H1 (cell line): ENCODE results near the gene FAM204A. TPM values are rescaled to one million over a fixed set of nuclear protein-coding genes. Genes with fewer than 3 reads are reported as not detected.

Source experiments
- CTCF ChIA-PET: fragments of 300-600 bp; sonication (Branson Sonifier 250); formaldehyde crosslinking; loops from one replicate; lab custom pipeline; 2021; ENCODE audit not compliant: partially characterized antibody; lab: Charles Lee
- POLR2A ChIA-PET: fragments of 300-600 bp; sonication (Branson Sonifier 250); formaldehyde crosslinking; loops from one replicate; lab custom pipeline; 2021; ENCODE audit warnings: inconsistent platforms; ENCODE audit not compliant: partially characterized antibody; lab: Charles Lee
- DNase-seq, 2 experiments: peaks; one replicate each; pipeline versions ENCODE4 v3.0.0 to v3.0.0-alpha.2; 2010 to 2022; ENCODE audit warnings: low spot score in 2 of 2, low read depth in 1 of 2, mixed read lengths in 1 of 2
- FAIRE-seq: peaks from 2 replicates; lab custom pipeline; 2011; peaks lifted over from hg19 to GRCh38; lab: Jason Lieb, UNC
- H2AFZ ChIP-seq: 2 replicates; pipeline ENCODE4 v1.8.1; 2012; ENCODE audit warnings: low read length, inconsistent platforms
- H2AK5ac ChIP-seq: 2 replicates; pipeline ENCODE4 v1.6.1; 2013; ENCODE audit warnings: low read depth, low read length
- H2BK120ac ChIP-seq: replicated peaks from 2 replicates; pipeline ENCODE3; 2013; ENCODE audit warnings: low read depth, low read length, inconsistent platforms
- H2BK12ac ChIP-seq: 2 replicates; pipeline ENCODE4 v1.6.1; 2013; ENCODE audit warnings: low read depth, low read length
- H2BK15ac ChIP-seq: 2 replicates; pipeline ENCODE4 v1.6.1; 2013; ENCODE audit warnings: low read length
- H2BK20ac ChIP-seq: 2 replicates; pipeline ENCODE4 v1.6.1; 2013; ENCODE audit warnings: low read length
- H2BK5ac ChIP-seq: 2 replicates; pipeline ENCODE4 v1.6.1; 2013; ENCODE audit warnings: low read depth, low read length
- H3K14ac ChIP-seq: 2 replicates; pipeline ENCODE4 v1.6.1; 2013; ENCODE audit warnings: inconsistent platforms; ENCODE audit not compliant: insufficient read length
- H3K18ac ChIP-seq: 2 replicates; pipeline ENCODE4 v1.6.1; 2013; ENCODE audit warnings: low read length; ENCODE audit errors: extremely low read depth
- H3K23ac ChIP-seq: 2 replicates; pipeline ENCODE4 v1.6.1; 2013; ENCODE audit warnings: inconsistent platforms; ENCODE audit not compliant: insufficient read length
- H3K23me2 ChIP-seq: 2 replicates; pipeline ENCODE4 v1.6.1; 2013; ENCODE audit warnings: low read depth, low read length
- H3K27ac ChIP-seq: 2 replicates; pipeline ENCODE4 v1.6.1; 2011; ENCODE audit warnings: low read depth, low read length, inconsistent platforms
- H3K27me3 ChIP-seq, 4 experiments: replicated peaks in 1 of 4; 1 replicate in 1 of 4; 2 replicates in 3 of 4; pipeline versions ENCODE4 v1.6.1 to v1.8.1; 2011 to 2013; ENCODE audit warnings: low read length in 3 of 4, mild to moderate bottlenecking in 3 of 4, inconsistent platforms in 2 of 4, mixed read lengths in 2 of 4, moderate library complexity in 1 of 4; ENCODE audit not compliant: control insufficient read depth in 3 of 4, insufficient read depth in 3 of 4; ENCODE audit errors: extremely low read depth in 1 of 4
- H3K36me3 ChIP-seq, 4 experiments: 2 replicates each; pipeline versions ENCODE4 v1.6.1 to v1.8.1; 2011 to 2013; ENCODE audit warnings: mild to moderate bottlenecking in 4 of 4, low read length in 3 of 4, moderate library complexity in 2 of 4, control low read depth in 1 of 4, inconsistent platforms in 1 of 4; ENCODE audit not compliant: insufficient read depth in 4 of 4, control insufficient read depth in 2 of 4
- H3K4ac ChIP-seq: replicated peaks from 2 replicates; pipeline ENCODE3; 2013; ENCODE audit warnings: low read length, low read depth, mixed read lengths, inconsistent platforms; ENCODE audit not compliant: insufficient read length
- H3K4me1 ChIP-seq, 4 experiments: replicated peaks in 1 of 4; 1 replicate in 1 of 4; 2 replicates in 3 of 4; pipeline versions ENCODE4 v1.6.1 to v1.8.1; 2011 to 2013; ENCODE audit warnings: low read length in 3 of 4, inconsistent platforms in 2 of 4, mixed read lengths in 1 of 4; ENCODE audit not compliant: insufficient read depth in 4 of 4, control insufficient read depth in 3 of 4
- H3K4me2 ChIP-seq, 2 experiments: 2 replicates each; pipeline versions ENCODE4 v1.6.1 to v1.8.1; 2011 to 2013; ENCODE audit warnings: low read depth in 2 of 2, low read length in 2 of 2, control low read depth in 1 of 2, inconsistent platforms in 1 of 2, mild to moderate bottlenecking in 1 of 2; ENCODE audit not compliant: insufficient read depth in 1 of 2
- H3K4me3 ChIP-seq, 4 experiments: fragments of 200-600, 300-600 bp in 1 of 4; sonication (generic), shearing (Covaris generic), sonication (Bioruptor Twin) in 1 of 4; 2 replicates each; pipeline versions ENCODE4 v1.5.1 to v1.8.1; 2011 to 2016; ENCODE audit warnings: low read length in 4 of 4, low read depth in 3 of 4, control low read depth in 2 of 4, inconsistent platforms in 2 of 4, mild to moderate bottlenecking in 2 of 4, mixed read lengths in 1 of 4, moderate library complexity in 1 of 4; ENCODE audit not compliant: insufficient read depth in 2 of 4; ENCODE audit errors: extremely low read depth in 1 of 4
- H3K56ac ChIP-seq: replicated peaks from 2 replicates; pipeline ENCODE3; 2013; ENCODE audit warnings: low read depth, mild to moderate bottlenecking, mixed read lengths, low read length, inconsistent platforms; ENCODE audit not compliant: insufficient read length
- H3K79me1 ChIP-seq: 2 replicates; pipeline ENCODE4 v1.6.1; 2013; ENCODE audit warnings: low read depth, low read length, control low read depth
- H3K79me2 ChIP-seq, 2 experiments: 2 replicates each; pipeline versions ENCODE4 v1.6.1 to v1.8.1; 2012 to 2013; ENCODE audit warnings: low read length in 2 of 2, mild to moderate bottlenecking in 2 of 2, inconsistent platforms in 1 of 2; ENCODE audit not compliant: insufficient read depth in 2 of 2, control insufficient read depth in 1 of 2
- H3K9ac ChIP-seq, 4 experiments: replicated peaks in 1 of 4; 1 replicate in 1 of 4; 2 replicates in 3 of 4; pipeline versions ENCODE4 v1.6.1 to v1.8.1; 2011 to 2013; ENCODE audit warnings: low read depth in 3 of 4, low read length in 3 of 4, control low read depth in 2 of 4, mild to moderate bottlenecking in 2 of 4, moderate library complexity in 2 of 4, inconsistent platforms in 1 of 4; ENCODE audit errors: extremely low read depth in 1 of 4
- H3K9me3 ChIP-seq, 2 experiments: 2 replicates each; pipeline versions ENCODE4 v1.6.1 to v1.8.1; 2012 to 2013; ENCODE audit warnings: mild to moderate bottlenecking in 2 of 2, moderate library complexity in 2 of 2, control low read depth in 1 of 2, inconsistent platforms in 1 of 2, low read depth in 1 of 2, low read length in 1 of 2, mixed read lengths in 1 of 2; ENCODE audit not compliant: insufficient read depth in 2 of 2
- H4K20me1 ChIP-seq, 2 experiments: replicated peaks in 1 of 2; 2 replicates each; pipeline versions ENCODE3 to v1.8.1; 2011 to 2013; ENCODE audit warnings: inconsistent platforms in 2 of 2, low read length in 2 of 2, mild to moderate bottlenecking in 1 of 2; ENCODE audit not compliant: insufficient read depth in 2 of 2, control insufficient read depth in 1 of 2
- H4K5ac ChIP-seq: 2 replicates; pipeline ENCODE4 v1.6.1; 2013; ENCODE audit warnings: low read length, low read depth, mixed read lengths, inconsistent platforms; ENCODE audit not compliant: insufficient read length
- H4K8ac ChIP-seq: 2 replicates; pipeline ENCODE4 v1.8.0; 2013; ENCODE audit warnings: mild to moderate bottlenecking, moderate library complexity, low read length, inconsistent platforms; ENCODE audit not compliant: insufficient read depth; ENCODE audit errors: extremely low read depth
- H4K91ac ChIP-seq: replicated peaks from 2 replicates; pipeline ENCODE3; 2013; ENCODE audit warnings: low read length, mixed read lengths, inconsistent platforms; ENCODE audit not compliant: insufficient read length
- E2F6 ChIP-seq: IDR thresholded peaks from 2 replicates; pipeline ENCODE4 v1.6.1; 2012; ENCODE audit warnings: inconsistent platforms
- JUND ChIP-seq: IDR thresholded peaks from 2 replicates; pipeline ENCODE4 v1.6.1; 2011; ENCODE audit warnings: mild to moderate bottlenecking, improper control_type of control experiment, low read length
- MAX ChIP-seq: IDR thresholded peaks from 2 replicates; pipeline ENCODE4 v1.6.1; 2012; ENCODE audit warnings: inconsistent platforms
- RAD21 ChIP-seq, 2 experiments: IDR thresholded peaks in 1 of 2; conservative IDR thresholded peaks in 1 of 2; 2 replicates each; pipeline ENCODE4 v1.6.1; 2011; ENCODE audit warnings: low read depth in 2 of 2, low read length in 2 of 2, improper control_type of control experiment in 1 of 2, inconsistent platforms in 1 of 2, mild to moderate bottlenecking in 1 of 2, moderate library complexity in 1 of 2
- RFX5 ChIP-seq: IDR thresholded peaks from 2 replicates; pipeline ENCODE4 v1.6.1; 2011; ENCODE audit warnings: low read depth, low read length, improper control_type of control experiment, borderline replicate concordance
- WGBS, 2 experiments: shearing (Covaris generic) in 1 of 2; methylation state at CpG; one replicate each; pipeline versions ENCODE4 v1.1.6 to v1.1.7; 2013 to 2015; ENCODE audit warnings: low lambda C conversion rate in 2 of 2, mixed read lengths in 2 of 2, inconsistent platforms in 1 of 2, low coverage in 1 of 2, missing lambda C conversion rate in 1 of 2; ENCODE audit not compliant: insufficient replicate concordance in 2 of 2, insufficient coverage in 1 of 2, insufficient read length in 1 of 2; ENCODE audit errors: extremely low coverage in 1 of 2, missing lambda C conversion rate in 1 of 2; 5-methylcytosine and 5-hydroxymethylcytosine counted together
- polyA plus RNA-seq, 7 experiments: library from polyadenylated mRNA; depleted of rRNA in 3 of 7; stranded (reverse) in 5 of 7; unstranded in 2 of 7; fragments of >200 nt in 5 of 7; fragments of 200-250 nt in 2 of 7; gene quantifications; 1 replicate in 5 of 7; 2 replicates in 1 of 7; 4 replicates in 1 of 7; pipeline versions ENCODE4 v1.2.1 to v1.2.3, GENCODE V29; 2011 to 2013; ENCODE audit warnings: missing spikeins in 2 of 7, mixed read lengths in 2 of 7
- total RNA-seq: library from RNA; stranded (reverse); fragmentation: NEBNext Ultra II Directional; extraction: Animal tissue kit (Norgen Biotek cat#: 25700); gene quantifications from 2 replicates; pipeline ENCODE4 v1.2.1, GENCODE V29; 2021

FAM204A gene
- total and polyA plus RNA-seq, 2 of the 8 experiments (the other 6 are each of a cell fraction or from before 2014, with no cell fraction given) = 4.9 to 37.4 TPM

GRCh38 chr10:118286051-118286838 is 55.9 kb downstream of the FAM204A start:
- Histone ChIP-seq H3K9me3 (no peaks in the 10 kb centered on the region), H2BK12ac (no peak overlapping the region), H3K4ac (no peak overlapping the region), H3K23ac (no peak overlapping the region), H3K27ac (no peak overlapping the region), H2BK5ac (no peak overlapping the region), H4K91ac (no peak overlapping the region), H3K79me1 (no peaks in the 10 kb centered on the region), H4K8ac (no peak overlapping the region), H3K79me2 (no peaks in the 10 kb centered on the region), H3K4me3 (no peak overlapping the region), H2AFZ (0 out of 2 replicates have a peak overlapping the region, but pooled peaks have one; percentile 6), H3K9ac (no peak overlapping the region), H2AK5ac (no peak overlapping the region), H2BK120ac (no peak overlapping the region), H3K4me2 (no peak overlapping the region), H3K27me3 (no peaks in the 10 kb centered on the region; a peak in 1 of 7 replicates), H3K23me2 (peaks cover 7% of the 10 kb centered on the region; the same call in 1 of the 2 replicates), H2BK20ac (no peak overlapping the region), H4K20me1 (peaks cover 0 to 3% of the 10 kb centered on the region in 2 experiments), H3K14ac (no peak overlapping the region), H3K18ac (no peak overlapping the region), H4K5ac (no peak overlapping the region), H3K36me3 (no peaks in the 10 kb centered on the region), H3K56ac (no peak overlapping the region), H3K4me1 (peaks cover 0 to 2% (median 0%) of the 10 kb centered on the region in 4 experiments; a peak in 2 of 7 replicates), H2BK15ac (no peak overlapping the region)
- FAIRE-seq (no peak), DNase-seq (no peak)
- ChIA-PET CTCF (interaction anchor here (0.9 to 3.5 kb wide), 7 partner anchors 10 to 171 kb away, joined by 3 to 14 read pairs (median 3); no protein-coding TSS in a partner anchor), POLR2A (interaction anchor here (1.1 kb wide), 1 partner anchor 13 kb away, joined by 3 read pairs; no protein-coding TSS in a partner anchor)
- TF ChIP-seq MAX = 0 out of 2 replicates have a peak, but pooled peaks have one; percentile 8
- TF ChIP-seq RAD21 (IDR thresholded peaks at IDR 0.05 in 1 of 2, conservative IDR thresholded peaks at IDR 0.05 in 1 of 2; ENCODE audit: low read depth in 2 of 2, low read length in 2 of 2) = no peak; a peak in 1 of 4 replicates
- TF ChIP-seq E2F6 = peak; percentile 39; the same call in 1 of the 2 replicates
- TF ChIP-seq RFX5 = no peak
- no peak for TF ChIP-seq JUND
- 79% methylated on average over 17 of the region's 17 CpGs; no CpG with 5 or more reads in 1 of the 2 experiments for WGBS, 2 experiments
